GM12864 (cell line): Measurements from ENCODE around the gene ALK.

Source experiments
- DNase-seq: peaks from one replicate; pipeline ENCODE4 v3.0.0-alpha.2; 2011; ENCODE audit warnings: low read depth
- H3K4me3 ChIP-seq: 2 replicates; pipeline ENCODE4 v1.5.1; 2011; ENCODE audit warnings: mild to moderate bottlenecking, low read depth, low read length, control low read depth
- TF ChIP-seq, protein P1 (sequence below): IDR thresholded peaks from 2 replicates; pipeline ENCODE4 v1.5.1; 2011; ENCODE audit warnings: low read depth, mild to moderate bottlenecking, moderate library complexity, low read length, control low read depth, inconsistent platforms; ENCODE audit errors: missing control alignments

ALK gene

GRCh38 chr2:29664578-29664977, 256.8 kb downstream of the ALK start:
- H3K4me3 ChIP-seq, result no peak overlapping the region
- DNase-seq, result no peak
- TF ChIP-seq, protein P1, sequence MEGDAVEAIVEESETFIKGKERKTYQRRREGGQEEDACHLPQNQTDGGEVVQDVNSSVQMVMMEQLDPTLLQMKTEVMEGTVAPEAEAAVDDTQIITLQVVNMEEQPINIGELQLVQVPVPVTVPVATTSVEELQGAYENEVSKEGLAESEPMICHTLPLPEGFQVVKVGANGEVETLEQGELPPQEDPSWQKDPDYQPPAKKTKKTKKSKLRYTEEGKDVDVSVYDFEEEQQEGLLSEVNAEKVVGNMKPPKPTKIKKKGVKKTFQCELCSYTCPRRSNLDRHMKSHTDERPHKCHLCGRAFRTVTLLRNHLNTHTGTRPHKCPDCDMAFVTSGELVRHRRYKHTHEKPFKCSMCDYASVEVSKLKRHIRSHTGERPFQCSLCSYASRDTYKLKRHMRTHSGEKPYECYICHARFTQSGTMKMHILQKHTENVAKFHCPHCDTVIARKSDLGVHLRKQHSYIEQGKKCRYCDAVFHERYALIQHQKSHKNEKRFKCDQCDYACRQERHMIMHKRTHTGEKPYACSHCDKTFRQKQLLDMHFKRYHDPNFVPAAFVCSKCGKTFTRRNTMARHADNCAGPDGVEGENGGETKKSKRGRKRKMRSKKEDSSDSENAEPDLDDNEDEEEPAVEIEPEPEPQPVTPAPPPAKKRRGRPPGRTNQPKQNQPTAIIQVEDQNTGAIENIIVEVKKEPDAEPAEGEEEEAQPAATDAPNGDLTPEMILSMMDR, result no peak

GRCh38 chr2:29663268-29663667, 258.1 kb downstream of the ALK start:
- H3K4me3 ChIP-seq, result no peak overlapping the region
- DNase-seq, result no peak
- TF ChIP-seq, protein P1, result no peak

- no peak overlapping the region for H3K4me3 ChIP-seq
- no peak for DNase-seq
- TF ChIP-seq, protein P1, result no peak
Observed at GRCh38 chr2:29662861-29663260, 258.5 kb downstream of the ALK start.

GRCh38 chr2:29660201-29660600, 261.2 kb downstream of the ALK start:
- no peak for DNase-seq
- H3K4me3 ChIP-seq, result no peak overlapping the region
- TF ChIP-seq, protein P1, result no peak

GRCh38 chr2:29659178-29659577, 262.2 kb downstream of the ALK start:
- H3K4me3 ChIP-seq, result no peak overlapping the region
- DNase-seq, result no peak
- TF ChIP-seq, protein P1, result no peak

DNA sequence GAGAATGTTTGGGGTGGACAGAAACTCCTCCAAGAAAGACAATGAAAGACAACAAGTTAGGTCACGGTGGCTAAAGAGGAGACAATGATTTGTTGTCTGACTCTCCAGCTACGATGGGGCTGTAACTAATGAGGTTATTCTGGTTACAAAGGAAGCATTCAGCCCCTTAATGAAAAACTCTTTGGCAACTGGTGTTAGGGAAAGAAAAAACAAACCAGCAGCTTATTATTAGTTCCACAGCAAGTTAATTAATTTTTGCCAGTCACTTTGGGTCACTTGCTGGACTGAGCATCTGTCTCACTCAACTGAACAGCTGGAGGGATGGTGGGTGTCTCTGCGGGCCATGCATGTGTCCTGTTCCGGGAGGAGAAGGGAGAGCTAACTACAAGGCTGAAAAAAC, 263.7 kb downstream of the ALK start:
- DNase-seq, result no peak
- H3K4me3 ChIP-seq, result no peak overlapping the region
- TF ChIP-seq, protein P1, result no peak

GRCh38 chr2:29655391-29656086, 265.8 kb downstream of the ALK start:
- TF ChIP-seq, protein P1, result no peak
- no peak for DNase-seq
- no peak overlapping the region for H3K4me3 ChIP-seq
